ENCODE measurements around the gene TANGO6. TPM values are rescaled to one million over a fixed set of nuclear protein-coding genes. Genes with fewer than 3 reads are reported as not detected.
A peak's percentile ranks its signal among the peaks of the same experiment; 100 is the strongest.

Gene TANGO6
- total RNA-seq, 2 experiments from 2014 or later = 17.1 to 18.1 TPM

- H3K4me1 ChIP-seq (ENCODE audit: insufficient read depth, low read length) = peaks cover 28% of the 10 kb centered on the region
- ATAC-seq (ENCODE audit: poor library complexity) (no peak), DNase-seq (no peak)
- peaks cover 53% of the 10 kb centered on the region for H3K27me3 Mint-ChIP-seq
- H3K9me3 ChIP-seq (ENCODE audit: control insufficient read depth in 1 of 2, insufficient read depth in 1 of 2, low read length in 2 of 2) = peaks cover 0 to 9% of the 10 kb centered on the region in 2 experiments
- H3K4me3 ChIP-seq (ENCODE audit: low read length) = no peak overlapping the region
- H3K27ac Mint-ChIP-seq = no peak overlapping the region
- peaks cover 32% of the 10 kb centered on the region for H3K36me3 Mint-ChIP-seq (ENCODE audit: low read depth)
- H3K27me3 ChIP-seq (ENCODE audit: control insufficient read depth in 1 of 2, insufficient read depth in 2 of 2, low read length in 2 of 2) = peaks cover 41 to 43% of the 10 kb centered on the region in 2 experiments
- H3K4me3 Mint-ChIP-seq = peak overlapping the region; percentile 69
- peaks cover 22% of the 10 kb centered on the region for H3K4me1 Mint-ChIP-seq (ENCODE audit: low read depth)
- intact Hi-C loops (cut with DNase I, micrococcal nuclease) = no loop called here
- ChIA-PET POLR2A (no interaction called here), CTCF (no interaction called here)
- H3K27ac ChIP-seq (ENCODE audit: low read depth in 1 of 2, low read length in 2 of 2) = no peak overlapping the region
- no peaks in the 10 kb centered on the region for H3K9me3 Mint-ChIP-seq
- peaks cover 8% of the 10 kb centered on the region for H3K36me3 ChIP-seq (ENCODE audit: insufficient read depth, low read length)
- no peak for TF ChIP-seq CTCF (IDR thresholded peaks at IDR 0.05)
Observed at GRCh38 chr16:69107316-69107962, 264.1 kb downstream of the TANGO6 start.

- no peak overlapping the region for H3K4me3 Mint-ChIP-seq
- POLR2A ChIA-PET = no interaction called here
- CTCF ChIA-PET = no interaction called here
Observed at GRCh38 chr16:69108064-69108904, 265.0 kb downstream of the TANGO6 start.

GRCh38 chr16:69108905-69109252 is 265.5 kb downstream of the TANGO6 start:
- Histone ChIP-seq H3K36me3 (ENCODE audit: insufficient read depth, low read length) (peaks cover 8% of the 10 kb centered on the region), H3K27me3 (ENCODE audit: control insufficient read depth in 1 of 2, insufficient read depth in 2 of 2, low read length in 2 of 2) (peaks cover 41 to 43% of the 10 kb centered on the region in 2 experiments), H3K4me3 (ENCODE audit: low read length) (no peak overlapping the region), H3K27ac (ENCODE audit: low read depth in 1 of 2, low read length in 2 of 2) (no peak overlapping the region), H3K9me3 (ENCODE audit: control insufficient read depth in 1 of 2, insufficient read depth in 1 of 2, low read length in 2 of 2) (peaks cover 0 to 9% of the 10 kb centered on the region in 2 experiments), H3K4me1 (ENCODE audit: insufficient read depth, low read length) (peaks cover 32% of the 10 kb centered on the region)
- no peak overlapping the region for H3K4me3 Mint-ChIP-seq
- H3K9me3 Mint-ChIP-seq = no peaks in the 10 kb centered on the region
- ChIA-PET CTCF (no interaction called here), POLR2A (no interaction called here)
- H3K27ac Mint-ChIP-seq = no peak overlapping the region
- TF ChIP-seq CTCF (IDR thresholded peaks at IDR 0.05) = no peak
- H3K27me3 Mint-ChIP-seq = peaks cover 41% of the 10 kb centered on the region
- H3K36me3 Mint-ChIP-seq (ENCODE audit: low read depth) = peaks cover 42% of the 10 kb centered on the region
- ATAC-seq (ENCODE audit: poor library complexity) (no peak), DNase-seq (no peak)
- peaks cover 22% of the 10 kb centered on the region for H3K4me1 Mint-ChIP-seq (ENCODE audit: low read depth)
- intact Hi-C loops (cut with DNase I, micrococcal nuclease) = no loop called here

More at GRCh38 chr16:69108064-69108904, 265.0 kb downstream of the TANGO6 start:
- ATAC-seq (ENCODE audit: poor library complexity) = no peak
- peaks cover 37% of the 10 kb centered on the region for H3K36me3 Mint-ChIP-seq (ENCODE audit: low read depth)
- TF ChIP-seq CTCF (IDR thresholded peaks at IDR 0.05) = no peak
- intact Hi-C loops (cut with DNase I, micrococcal nuclease) = no loop called here
- peaks cover 32% of the 10 kb centered on the region for H3K4me1 ChIP-seq (ENCODE audit: insufficient read depth, low read length)
- H3K9me3 ChIP-seq (ENCODE audit: control insufficient read depth in 1 of 2, insufficient read depth in 1 of 2, low read length in 2 of 2) = peaks cover 0 to 9% of the 10 kb centered on the region in 2 experiments
- H3K27me3 ChIP-seq (ENCODE audit: control insufficient read depth in 1 of 2, insufficient read depth in 2 of 2, low read length in 2 of 2) = peaks cover 41 to 43% of the 10 kb centered on the region in 2 experiments
- H3K27me3 Mint-ChIP-seq = peaks cover 46% of the 10 kb centered on the region
- peaks cover 22% of the 10 kb centered on the region for H3K4me1 Mint-ChIP-seq (ENCODE audit: low read depth)
- no peak overlapping the region for H3K4me3 ChIP-seq (ENCODE audit: low read length)
- DNase-seq = no peak
- H3K27ac ChIP-seq (ENCODE audit: low read depth in 1 of 2, low read length in 2 of 2) = no peak overlapping the region
- H3K36me3 ChIP-seq (ENCODE audit: insufficient read depth, low read length) = peaks cover 8% of the 10 kb centered on the region
- H3K27ac Mint-ChIP-seq = no peak overlapping the region
- no peaks in the 10 kb centered on the region for H3K9me3 Mint-ChIP-seq
